ENCODE measurements around the gene ERC2.

The ERC2 gene

DNA sequence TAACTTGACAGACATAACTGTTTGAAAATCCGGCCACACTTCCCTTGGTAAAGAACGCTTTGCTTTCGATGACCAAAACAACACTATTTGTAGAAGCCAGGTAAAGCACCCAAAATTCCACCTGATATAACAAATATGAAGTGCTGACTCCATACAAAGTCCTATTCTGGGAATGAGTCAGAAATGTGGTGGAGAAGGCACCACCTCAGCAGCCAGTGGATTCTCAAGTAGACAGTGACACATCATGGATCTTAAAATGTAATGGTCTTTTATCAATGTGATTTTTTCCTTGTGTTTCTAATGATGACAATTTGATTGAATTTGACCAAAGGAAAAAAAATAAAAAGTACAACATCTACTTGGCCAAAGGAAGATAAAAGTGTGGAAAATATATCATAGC is 846.2 kb downstream of the ERC2 start:
- 100% methylated on average over 1 of the region's 3 CpGs; no CpG with 5 or more reads in 1 of the 2 experiments for WGBS, 2 experiments (ENCODE audit: insufficient coverage in 2 of 2)
- Histone ChIP-seq H3K4me1 (ENCODE audit: control insufficient read depth, insufficient read depth, low read length, poor library complexity, severe bottlenecking) (peaks cover 25% of the 10 kb centered on the region), H3K27ac (ENCODE audit: low read depth, low read length, severe bottlenecking) (no peak overlapping the region), H3K4me3 (ENCODE audit: extremely low read depth, insufficient read depth, low read length, poor library complexity, severe bottlenecking) (no peak overlapping the region), H3K36me3 (ENCODE audit: control insufficient read depth, insufficient read depth, low read length) (no peaks in the 10 kb centered on the region), H3K9me3 (ENCODE audit: control insufficient read depth, low read length) (no peaks in the 10 kb centered on the region)

DNA sequence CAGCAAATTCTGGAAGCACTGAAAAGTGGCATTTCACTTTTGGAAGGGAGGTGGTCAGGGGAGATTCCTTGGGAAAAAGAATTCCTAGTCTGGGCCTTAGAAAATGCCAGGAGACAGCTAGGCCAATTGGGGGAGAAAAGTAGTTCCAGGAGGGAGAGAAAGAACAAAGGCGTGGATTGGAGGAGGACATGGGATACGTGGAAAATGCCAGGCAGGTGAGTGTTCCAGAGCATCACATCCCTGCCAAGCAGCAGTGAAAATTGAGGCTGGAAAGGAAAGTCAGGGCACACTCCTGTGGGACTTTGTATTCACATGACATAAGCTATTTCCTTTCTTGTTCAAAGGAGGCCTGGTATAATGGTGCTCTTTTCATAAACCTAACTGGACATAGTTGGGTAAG is 846.6 kb downstream of the ERC2 start:
- H3K4me3 ChIP-seq (ENCODE audit: extremely low read depth, insufficient read depth, low read length, poor library complexity, severe bottlenecking) = no peak overlapping the region
- no peak overlapping the region for H3K27ac ChIP-seq (ENCODE audit: low read depth, low read length, severe bottlenecking)
- WGBS, 2 experiments (ENCODE audit: insufficient coverage in 2 of 2) = 76 to 84% methylated on average over 2 of the region's 2 CpGs
- no peaks in the 10 kb centered on the region for H3K36me3 ChIP-seq (ENCODE audit: control insufficient read depth, insufficient read depth, low read length)
- H3K4me1 ChIP-seq (ENCODE audit: control insufficient read depth, insufficient read depth, low read length, poor library complexity, severe bottlenecking) = peaks cover 26% of the 10 kb centered on the region
- H3K9me3 ChIP-seq (ENCODE audit: control insufficient read depth, low read length) = no peaks in the 10 kb centered on the region

DNA sequence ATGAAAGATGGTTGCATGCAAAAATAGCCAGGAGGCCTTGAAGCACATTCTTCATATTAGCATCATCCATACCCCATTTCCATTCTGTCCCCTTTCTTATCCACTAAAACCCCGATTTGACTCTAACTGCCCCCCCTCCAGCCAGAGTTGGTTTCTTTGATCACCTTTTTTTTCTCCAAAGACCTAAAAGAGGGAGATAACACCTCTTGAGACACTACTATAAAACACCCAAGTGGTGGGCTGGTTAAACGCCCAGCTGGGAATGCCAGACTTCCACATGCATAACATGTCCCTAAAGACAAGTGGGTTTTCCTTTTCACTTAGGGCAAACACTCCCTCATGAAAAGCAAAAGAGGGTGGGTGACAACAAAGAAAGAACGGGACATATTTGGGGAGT is 847.2 kb downstream of the ERC2 start:
- 83 to 100% methylated on average over 1 of the region's 3 CpGs for WGBS, 2 experiments (ENCODE audit: insufficient coverage in 2 of 2)

GRCh38 chr3:55620351-55621025 is 847.8 kb downstream of the ERC2 start:
- Histone ChIP-seq H3K36me3 (ENCODE audit: control insufficient read depth, insufficient read depth, low read length) (no peaks in the 10 kb centered on the region), H3K9me3 (ENCODE audit: control insufficient read depth, low read length) (no peaks in the 10 kb centered on the region), H3K4me1 (ENCODE audit: control insufficient read depth, insufficient read depth, low read length, poor library complexity, severe bottlenecking) (peaks cover 34% of the 10 kb centered on the region), H3K4me3 (ENCODE audit: extremely low read depth, insufficient read depth, low read length, poor library complexity, severe bottlenecking) (no peak overlapping the region), H3K27ac (ENCODE audit: low read depth, low read length, severe bottlenecking) (peak overlapping the region; percentile 75)
- 56 to 76% methylated on average over 8 to 9 of the region's 12 CpGs for WGBS, 2 experiments (ENCODE audit: insufficient coverage in 2 of 2)

More for the DNA sequence above, 847.2 kb downstream of the ERC2 start:
- H3K4me3 ChIP-seq (ENCODE audit: extremely low read depth, insufficient read depth, low read length, poor library complexity, severe bottlenecking) = no peak overlapping the region
- peaks cover 28% of the 10 kb centered on the region for H3K4me1 ChIP-seq (ENCODE audit: control insufficient read depth, insufficient read depth, low read length, poor library complexity, severe bottlenecking)
- peak overlapping the region; percentile 75 for H3K27ac ChIP-seq (ENCODE audit: low read depth, low read length, severe bottlenecking)
- no peaks in the 10 kb centered on the region for H3K9me3 ChIP-seq (ENCODE audit: control insufficient read depth, low read length)
- no peaks in the 10 kb centered on the region for H3K36me3 ChIP-seq (ENCODE audit: control insufficient read depth, insufficient read depth, low read length)

- H3K36me3 ChIP-seq (ENCODE audit: control insufficient read depth, insufficient read depth, low read length) = no peaks in the 10 kb centered on the region
- H3K9me3 ChIP-seq (ENCODE audit: control insufficient read depth, low read length) = no peaks in the 10 kb centered on the region
- no peak overlapping the region for H3K4me3 ChIP-seq (ENCODE audit: extremely low read depth, insufficient read depth, low read length, poor library complexity, severe bottlenecking)
- 85 to 87% methylated on average over 3 to 7 of the region's 10 CpGs for WGBS, 2 experiments (ENCODE audit: insufficient coverage in 2 of 2)
- no peak overlapping the region for H3K27ac ChIP-seq (ENCODE audit: low read depth, low read length, severe bottlenecking)
- H3K4me1 ChIP-seq (ENCODE audit: control insufficient read depth, insufficient read depth, low read length, poor library complexity, severe bottlenecking) = peaks cover 38% of the 10 kb centered on the region
Observed at GRCh38 chr3:55619046-55619808, 849.0 kb downstream of the ERC2 start.

DNA sequence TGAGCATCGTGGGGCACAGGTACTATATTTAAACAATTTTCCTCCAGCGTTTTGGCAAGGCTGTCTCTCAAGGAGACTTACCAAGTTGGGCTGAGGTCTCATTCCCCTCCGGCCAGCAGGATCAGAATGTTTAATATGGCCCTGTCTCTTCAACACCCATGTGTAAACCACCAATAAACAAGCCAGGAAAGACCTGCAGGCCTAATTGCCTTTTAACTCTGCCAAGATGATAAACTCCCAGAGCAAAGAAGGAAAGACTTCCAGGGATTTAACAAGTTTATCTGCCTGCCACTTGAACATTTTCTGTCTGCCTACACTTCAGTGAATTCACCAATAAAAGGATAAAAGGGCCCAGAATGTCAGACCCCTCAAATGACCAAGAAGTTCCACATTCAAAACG is 850.9 kb downstream of the ERC2 start:
- Histone ChIP-seq H3K4me3 (ENCODE audit: extremely low read depth, insufficient read depth, low read length, poor library complexity, severe bottlenecking) (no peak overlapping the region), H3K9me3 (ENCODE audit: control insufficient read depth, low read length) (no peaks in the 10 kb centered on the region), H3K27ac (ENCODE audit: low read depth, low read length, severe bottlenecking) (peak overlapping the region; percentile 18), H3K4me1 (ENCODE audit: control insufficient read depth, insufficient read depth, low read length, poor library complexity, severe bottlenecking) (peaks cover 31% of the 10 kb centered on the region), H3K36me3 (ENCODE audit: control insufficient read depth, insufficient read depth, low read length) (no peaks in the 10 kb centered on the region)
- 51 to 57% methylated on average over 3 of the region's 4 CpGs for WGBS, 2 experiments (ENCODE audit: insufficient coverage in 2 of 2)

DNA sequence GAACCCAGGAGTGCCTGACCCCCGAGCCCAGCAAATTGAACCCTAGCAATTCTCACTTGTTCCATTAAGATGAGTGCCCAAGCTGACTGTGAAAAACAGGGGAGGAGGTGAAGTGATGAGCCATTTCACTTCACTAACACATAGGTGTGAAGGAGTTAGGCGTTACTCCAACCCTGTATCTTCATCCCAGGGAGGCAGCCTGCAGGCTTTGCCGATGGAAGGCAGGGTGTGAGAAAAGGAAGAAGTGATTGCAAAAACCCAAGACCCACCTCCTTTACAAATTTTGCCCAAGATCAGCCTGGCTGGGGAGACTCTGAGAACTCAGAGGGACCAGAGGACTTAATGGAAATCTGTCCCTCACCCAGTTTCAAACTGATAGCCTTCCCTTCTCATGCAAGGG is 851.5 kb downstream of the ERC2 start:
- Histone ChIP-seq H3K4me1 (ENCODE audit: control insufficient read depth, insufficient read depth, low read length, poor library complexity, severe bottlenecking) (peaks cover 26% of the 10 kb centered on the region), H3K4me3 (ENCODE audit: extremely low read depth, insufficient read depth, low read length, poor library complexity, severe bottlenecking) (no peak overlapping the region), H3K36me3 (ENCODE audit: control insufficient read depth, insufficient read depth, low read length) (no peaks in the 10 kb centered on the region), H3K27ac (ENCODE audit: low read depth, low read length, severe bottlenecking) (no peak overlapping the region), H3K9me3 (ENCODE audit: control insufficient read depth, low read length) (no peaks in the 10 kb centered on the region)
- WGBS, 2 experiments (ENCODE audit: insufficient coverage in 2 of 2) = 57% methylated on average over 1 of the region's 3 CpGs; no CpG with 5 or more reads in 1 of the 2 experiments

- WGBS, 2 experiments (ENCODE audit: insufficient coverage in 2 of 2) = 13 to 15% methylated on average over 6 of the region's 8 CpGs
- peak overlapping the region; percentile 77 for H3K27ac ChIP-seq (ENCODE audit: low read depth, low read length, severe bottlenecking)
- no peak overlapping the region for H3K4me3 ChIP-seq (ENCODE audit: extremely low read depth, insufficient read depth, low read length, poor library complexity, severe bottlenecking)
- no peaks in the 10 kb centered on the region for H3K9me3 ChIP-seq (ENCODE audit: control insufficient read depth, low read length)
- H3K4me1 ChIP-seq (ENCODE audit: control insufficient read depth, insufficient read depth, low read length, poor library complexity, severe bottlenecking) = peaks cover 23% of the 10 kb centered on the region
- no peaks in the 10 kb centered on the region for H3K36me3 ChIP-seq (ENCODE audit: control insufficient read depth, insufficient read depth, low read length)
Observed at GRCh38 chr3:55615694-55616295, 852.5 kb downstream of the ERC2 start.

- Histone ChIP-seq H3K9me3 (ENCODE audit: control insufficient read depth, low read length) (no peaks in the 10 kb centered on the region), H3K4me3 (ENCODE audit: extremely low read depth, insufficient read depth, low read length, poor library complexity, severe bottlenecking) (no peak overlapping the region), H3K36me3 (ENCODE audit: control insufficient read depth, insufficient read depth, low read length) (no peaks in the 10 kb centered on the region), H3K27ac (ENCODE audit: low read depth, low read length, severe bottlenecking) (peak overlapping the region; percentile 77), H3K4me1 (ENCODE audit: control insufficient read depth, insufficient read depth, low read length, poor library complexity, severe bottlenecking) (peaks cover 23% of the 10 kb centered on the region)
- WGBS, 2 experiments (ENCODE audit: insufficient coverage in 2 of 2) = 80% methylated on average over 1 of the region's 4 CpGs; no CpG with 5 or more reads in 1 of the 2 experiments
Observed at GRCh38 chr3:55615039-55615693, 853.1 kb downstream of the ERC2 start.

GRCh38 chr3:55611121-55611520 is 857.1 kb downstream of the ERC2 start:
- WGBS, 2 experiments (ENCODE audit: insufficient coverage in 2 of 2) = 100% methylated on average over 1 of the region's 1 CpG; no CpG with 5 or more reads in 1 of the 2 experiments
- Histone ChIP-seq H3K4me1 (ENCODE audit: control insufficient read depth, insufficient read depth, low read length, poor library complexity, severe bottlenecking) (peaks cover 16% of the 10 kb centered on the region), H3K4me3 (ENCODE audit: extremely low read depth, insufficient read depth, low read length, poor library complexity, severe bottlenecking) (no peak overlapping the region), H3K27ac (ENCODE audit: low read depth, low read length, severe bottlenecking) (no peak overlapping the region), H3K9me3 (ENCODE audit: control insufficient read depth, low read length) (peaks cover 6% of the 10 kb centered on the region), H3K36me3 (ENCODE audit: control insufficient read depth, insufficient read depth, low read length) (no peaks in the 10 kb centered on the region)
